Astrocyte (in vitro differentiated cells and primary cell): ENCODE data around the gene RCOR1.

ENCODE experiments used
- CTCF ChIP-seq: IDR thresholded peaks from 2 replicates; pipeline ENCODE4 v1.5.1; 2011; ENCODE audit warnings: low read depth, mild to moderate bottlenecking, inconsistent platforms, low read length, moderate library complexity; ENCODE audit not compliant: insufficient read depth
- EZH2 ChIP-seq: IDR thresholded peaks from 2 replicates; pipeline ENCODE4 v1.6.1; 2012; ENCODE audit warnings: mild to moderate bottlenecking, low read length, inconsistent platforms; ENCODE audit not compliant: insufficient read depth

GRCh38 chr14:102560458-102561261, 31.8 kb upstream of the RCOR1 start:
- TF ChIP-seq EZH2 (no peak), CTCF (no peak)
